Activated naive CD4-positive, alpha-beta T cell treated with anti-CD3 and anti-CD28 coated beads for 36 hours (primary cell): ENCODE measurements around the gene ATXN1. TPM values are rescaled to one million over a fixed set of nuclear protein-coding genes. Genes with fewer than 3 reads are reported as not detected.

Source experiments
- CTCF ChIA-PET: fragments of 350-600 bp; sonication (Branson Sonifier 250); formaldehyde crosslinking; loops from one replicate; lab custom pipeline; 2021; ENCODE audit warnings: antibody characterized with exemption; lab: Charles Lee
- DNase-seq: peaks from one replicate; pipeline ENCODE4 v3.0.0-alpha.2; 2020
- H3K27ac Mint-ChIP-seq: one replicate; pipeline ENCODE4 v1.8.0; 2021; ENCODE audit warnings: mild to moderate bottlenecking, mixed read lengths
- H3K27me3 Mint-ChIP-seq: one replicate; pipeline ENCODE4 v1.8.0; 2021; ENCODE audit warnings: low read depth, mixed read lengths
- H3K36me3 Mint-ChIP-seq: one replicate; pipeline ENCODE4 v1.8.0; 2021; ENCODE audit warnings: low read depth, mixed read lengths
- H3K4me1 Mint-ChIP-seq: one replicate; pipeline ENCODE4 v1.8.0; 2021; ENCODE audit warnings: low read depth, mixed read lengths
- H3K4me3 Mint-ChIP-seq: one replicate; pipeline ENCODE4 v1.8.0; 2021; ENCODE audit warnings: mild to moderate bottlenecking, moderate library complexity, mixed read lengths
- H3K9me3 Mint-ChIP-seq: one replicate; pipeline ENCODE4 v1.8.0; 2021; ENCODE audit warnings: mixed read lengths
- intact Hi-C: fragments of 100-400 bp; cut with micrococcal nuclease; formaldehyde crosslinking; loops from one replicate; pipeline ENCODE4 v1.15.1; 2023
- total RNA-seq, 2 experiments: library from RNA; stranded (reverse); gene quantifications; one replicate each; pipeline ENCODE4 v1.2.3, GENCODE V29; 2021

ATXN1 gene
- total RNA-seq, 2 experiments from 2014 or later, result 9.4 to 12.7 TPM

DNA sequence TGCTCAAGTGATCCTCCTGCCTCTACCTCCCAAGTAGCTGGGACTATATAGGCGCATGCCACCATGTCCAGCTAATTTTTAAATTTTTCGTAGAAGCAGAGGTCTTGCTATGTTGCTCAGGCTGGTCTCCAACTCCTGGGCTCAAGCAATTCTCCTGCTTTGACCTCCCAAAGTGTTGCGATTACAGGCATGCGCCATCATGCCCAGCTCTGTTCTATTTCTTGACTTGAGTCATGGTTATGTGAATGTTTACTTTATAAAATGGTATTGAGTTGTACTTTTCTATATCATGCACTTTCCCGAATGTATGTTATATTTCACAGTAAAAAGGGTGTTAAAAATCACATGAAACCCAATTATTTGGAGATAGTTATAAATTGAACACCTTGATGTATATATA lies 17.3 kb upstream of the ATXN1 start:
- intact Hi-C loops, result no loop called here
- H3K27ac Mint-ChIP-seq, result no peak overlapping the region
- no peaks in the 10 kb centered on the region for H3K9me3 Mint-ChIP-seq
- no peaks in the 10 kb centered on the region for H3K36me3 Mint-ChIP-seq
- H3K4me1 Mint-ChIP-seq, result no peaks in the 10 kb centered on the region
- peaks cover 4% of the 10 kb centered on the region for H3K27me3 Mint-ChIP-seq
- CTCF ChIA-PET, result interaction anchor here (0.6 kb wide), 1 partner anchor 10 kb away, joined by 3 read pairs; no protein-coding TSS in a partner anchor
- no peak for DNase-seq
- H3K4me3 Mint-ChIP-seq, result no peak overlapping the region

DNA sequence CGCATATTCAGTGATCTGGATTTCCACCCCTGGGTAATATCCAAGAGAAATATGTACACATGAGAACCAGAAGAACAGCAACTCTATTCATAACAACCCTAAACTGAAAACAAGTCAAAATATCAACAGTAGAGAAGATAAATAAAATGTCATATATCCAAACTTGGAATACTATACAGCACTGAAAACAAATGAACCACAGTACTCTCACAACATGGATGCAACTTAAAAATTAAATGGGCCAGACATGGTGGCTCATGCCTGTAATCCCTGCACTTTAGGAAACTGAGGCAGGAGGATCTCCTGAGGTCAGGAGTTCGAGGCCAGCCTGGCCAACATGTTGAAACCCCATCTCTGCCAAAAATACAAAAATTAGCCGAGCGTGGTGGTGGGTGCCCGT lies 16.5 kb upstream of the ATXN1 start:
- Mint-ChIP-seq H3K27ac (no peak overlapping the region), H3K4me3 (no peak overlapping the region), H3K36me3 (no peaks in the 10 kb centered on the region), H3K27me3 (peaks cover 4% of the 10 kb centered on the region), H3K9me3 (no peaks in the 10 kb centered on the region), H3K4me1 (no peaks in the 10 kb centered on the region)
- no peak for DNase-seq
- intact Hi-C loops, result no loop called here
- CTCF ChIA-PET, result no interaction called here

DNA sequence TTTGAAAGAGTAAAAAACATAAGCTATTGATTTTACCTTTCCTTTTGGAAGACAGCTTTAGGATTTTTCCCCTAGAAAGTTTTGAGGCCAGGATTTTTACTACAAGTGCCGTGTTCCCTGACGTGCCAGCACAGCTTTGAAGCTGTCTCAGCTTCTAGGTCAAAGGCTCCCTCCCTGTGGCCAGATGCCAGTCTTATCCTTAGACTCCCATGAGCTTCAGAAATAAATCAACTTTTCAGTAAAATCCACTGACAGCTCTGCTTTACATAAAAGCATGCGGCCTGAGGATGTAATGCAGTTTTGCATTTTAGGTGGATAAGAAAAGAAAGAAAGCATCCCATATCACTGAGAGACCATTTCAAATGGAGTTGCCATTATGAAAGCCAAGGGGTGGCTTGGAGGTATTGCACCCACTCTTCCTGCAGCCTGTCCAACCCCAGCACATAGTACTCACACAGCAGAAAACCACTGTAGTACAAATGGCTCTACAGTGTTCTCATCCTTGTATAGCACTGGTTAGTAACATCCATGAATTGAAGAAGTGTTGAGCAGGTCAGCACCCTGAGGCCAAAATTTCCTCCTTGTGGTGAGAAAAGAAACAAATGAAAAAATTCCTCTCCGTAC lies 15.2 kb upstream of the ATXN1 start:
- Mint-ChIP-seq H3K9me3 (no peaks in the 10 kb centered on the region), H3K4me1 (peaks cover 3% of the 10 kb centered on the region), H3K4me3 (no peak overlapping the region), H3K36me3 (no peaks in the 10 kb centered on the region), H3K27ac (no peak overlapping the region), H3K27me3 (peaks cover 4% of the 10 kb centered on the region)
- DNase-seq, result no peak
- CTCF ChIA-PET, result interaction anchor here (0.6 to 1.0 kb wide), 2 partner anchors 18 to 177 kb away, joined by 3 read pairs; no protein-coding TSS in a partner anchor
- intact Hi-C loops, result no loop called here

DNA sequence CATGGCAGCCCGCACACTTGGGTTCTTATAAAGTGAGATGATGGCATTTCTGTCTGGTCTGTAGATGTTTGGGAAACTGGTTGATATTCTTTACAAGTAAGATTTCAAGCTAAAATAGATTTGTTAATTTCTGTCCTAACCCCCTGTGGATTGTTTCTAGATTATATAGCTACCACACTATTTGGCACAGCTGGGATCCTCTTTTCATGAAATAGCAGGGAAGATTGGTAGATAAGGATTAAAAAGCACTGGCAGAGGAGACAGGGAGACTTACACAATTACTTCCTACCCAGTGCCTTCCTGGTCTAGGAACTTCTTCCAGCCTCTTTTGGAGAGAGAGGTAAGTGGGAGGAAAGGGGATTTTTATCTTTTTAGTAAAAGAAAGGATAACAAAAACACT lies 13.2 kb upstream of the ATXN1 start:
- DNase-seq, result no peak
- Mint-ChIP-seq H3K36me3 (no peaks in the 10 kb centered on the region), H3K4me3 (no peak overlapping the region), H3K27ac (no peak overlapping the region), H3K9me3 (no peaks in the 10 kb centered on the region), H3K27me3 (peaks cover 2% of the 10 kb centered on the region), H3K4me1 (peaks cover 22% of the 10 kb centered on the region)
- CTCF ChIA-PET, result interaction anchor here (0.8 to 1.1 kb wide), 4 partner anchors 192 to 436 kb away, joined by 3 read pairs; no protein-coding TSS in a partner anchor
- intact Hi-C loops, result no loop called here

DNA sequence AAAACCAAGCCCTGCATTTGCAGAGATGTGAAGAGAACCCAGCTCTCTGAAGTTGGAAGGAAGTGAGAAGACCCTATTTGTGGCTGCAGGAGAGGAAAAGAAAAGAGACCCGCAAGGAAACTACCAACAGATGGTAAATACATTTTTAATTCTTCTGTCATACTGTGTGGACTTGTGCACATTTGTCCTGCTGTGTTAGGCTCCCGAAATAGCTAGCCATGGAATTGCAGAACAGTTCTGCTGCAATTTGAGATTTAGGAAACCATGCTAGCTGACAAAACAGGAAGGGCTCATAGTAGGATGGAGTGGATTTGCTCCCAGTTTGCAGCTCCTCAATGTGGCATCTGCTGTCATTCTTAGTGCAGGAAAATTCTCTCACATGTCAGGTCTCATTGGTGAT lies 12.1 kb upstream of the ATXN1 start:
- Mint-ChIP-seq H3K4me3 (no peak overlapping the region), H3K4me1 (peaks cover 32% of the 10 kb centered on the region), H3K9me3 (no peaks in the 10 kb centered on the region), H3K27ac (no peak overlapping the region), H3K36me3 (no peaks in the 10 kb centered on the region), H3K27me3 (peaks cover 2% of the 10 kb centered on the region)
- intact Hi-C loops, result no loop called here
- CTCF ChIA-PET, result interaction anchor here (0.7 to 3.4 kb wide), 8 partner anchors 9 to 534 kb away, joined by 3 to 19 read pairs (median 4); no protein-coding TSS in a partner anchor
- no peak for DNase-seq

DNA sequence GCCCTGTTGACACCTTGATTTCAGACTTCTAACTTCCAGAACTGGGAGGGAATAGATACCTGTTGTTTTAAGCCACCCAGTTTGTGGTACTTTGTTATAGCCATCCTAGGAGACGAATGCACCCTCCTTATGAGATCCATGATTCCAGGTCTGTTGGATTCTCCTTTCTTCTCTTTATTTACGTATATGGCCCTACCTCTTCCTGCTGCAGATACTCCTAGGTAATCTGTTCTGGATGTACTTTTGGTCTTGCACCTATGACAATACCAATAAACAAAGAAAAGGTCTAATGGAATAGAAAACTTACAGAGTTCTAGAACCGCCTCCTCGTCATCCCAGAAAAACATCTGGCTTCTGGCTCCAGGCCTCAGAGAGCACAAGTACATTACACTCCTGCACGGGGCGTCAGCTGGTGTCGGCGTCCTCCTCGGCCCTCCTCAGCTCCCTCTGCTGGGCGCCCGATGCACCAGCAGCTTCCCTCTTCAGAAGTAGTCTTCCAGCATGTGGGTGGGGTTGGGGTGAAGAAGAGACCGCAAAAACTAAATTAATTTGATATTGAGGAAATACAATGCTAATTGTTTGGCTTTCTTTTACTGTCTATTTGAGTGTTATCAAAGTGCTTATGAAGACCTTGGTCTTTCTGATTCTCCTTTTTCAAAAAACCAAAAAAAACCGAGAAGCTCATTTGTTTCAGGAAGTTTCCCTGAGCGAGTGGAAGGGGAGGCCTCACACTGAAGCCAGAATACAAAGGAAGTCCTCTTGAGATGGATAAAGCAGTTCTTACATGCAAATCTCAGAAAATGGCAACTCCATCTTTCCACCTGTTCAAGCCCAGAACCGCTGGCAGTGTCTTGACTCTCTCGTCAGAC lies 9.7 kb upstream of the ATXN1 start:
- peak; percentile 82 for DNase-seq
- peaks cover 46% of the 10 kb centered on the region for H3K4me1 Mint-ChIP-seq
- H3K9me3 Mint-ChIP-seq, result no peaks in the 10 kb centered on the region
- H3K27me3 Mint-ChIP-seq, result no peaks in the 10 kb centered on the region
- no peaks in the 10 kb centered on the region for H3K36me3 Mint-ChIP-seq
- H3K27ac Mint-ChIP-seq, result no peak overlapping the region
- H3K4me3 Mint-ChIP-seq, result no peak overlapping the region
- intact Hi-C loops, result loop anchor here (1.0 kb wide), 1 partner anchor 439 kb away; no protein-coding TSS in a partner anchor
- CTCF ChIA-PET, result interaction anchor here (0.6 to 3.4 kb wide), 25 partner anchors 8 to 803 kb away, joined by 3 to 19 read pairs (median 4); no protein-coding TSS in a partner anchor

DNA sequence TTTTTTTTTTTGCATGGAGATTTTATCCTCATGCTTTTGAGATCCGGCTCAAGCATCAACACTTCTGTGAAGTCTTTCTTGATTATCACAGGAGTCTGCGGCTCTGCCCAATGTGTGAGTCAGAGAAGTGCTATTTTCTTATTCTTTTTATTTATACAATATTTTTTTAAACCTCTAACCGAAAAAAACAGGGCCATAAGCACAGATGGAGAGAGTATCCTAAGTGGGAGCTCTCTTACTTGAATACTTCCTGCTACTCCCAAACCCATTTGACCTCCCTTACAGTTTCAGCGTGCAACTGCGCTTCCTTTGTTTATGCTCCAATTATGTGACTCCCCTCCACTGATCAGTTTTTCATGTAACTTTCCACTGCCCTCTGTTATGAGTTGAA lies 8.7 kb upstream of the ATXN1 start:
- H3K27me3 Mint-ChIP-seq, result no peaks in the 10 kb centered on the region
- no peak for DNase-seq
- intact Hi-C loops, result loop anchor here (1.0 to 10.0 kb wide), 5 partner anchors 9 to 1385 kb away; partner anchors contain the start of genes ATXN1, KDM1B and TPMT
- H3K27ac Mint-ChIP-seq, result no peak overlapping the region
- H3K4me1 Mint-ChIP-seq, result peaks cover 53% of the 10 kb centered on the region
- no peaks in the 10 kb centered on the region for H3K36me3 Mint-ChIP-seq
- no peaks in the 10 kb centered on the region for H3K9me3 Mint-ChIP-seq
- CTCF ChIA-PET, result interaction anchor here (0.7 to 2.9 kb wide), 6 partner anchors 11 to 446 kb away, joined by 3 to 12 read pairs (median 4); no protein-coding TSS in a partner anchor
- no peak overlapping the region for H3K4me3 Mint-ChIP-seq

DNA sequence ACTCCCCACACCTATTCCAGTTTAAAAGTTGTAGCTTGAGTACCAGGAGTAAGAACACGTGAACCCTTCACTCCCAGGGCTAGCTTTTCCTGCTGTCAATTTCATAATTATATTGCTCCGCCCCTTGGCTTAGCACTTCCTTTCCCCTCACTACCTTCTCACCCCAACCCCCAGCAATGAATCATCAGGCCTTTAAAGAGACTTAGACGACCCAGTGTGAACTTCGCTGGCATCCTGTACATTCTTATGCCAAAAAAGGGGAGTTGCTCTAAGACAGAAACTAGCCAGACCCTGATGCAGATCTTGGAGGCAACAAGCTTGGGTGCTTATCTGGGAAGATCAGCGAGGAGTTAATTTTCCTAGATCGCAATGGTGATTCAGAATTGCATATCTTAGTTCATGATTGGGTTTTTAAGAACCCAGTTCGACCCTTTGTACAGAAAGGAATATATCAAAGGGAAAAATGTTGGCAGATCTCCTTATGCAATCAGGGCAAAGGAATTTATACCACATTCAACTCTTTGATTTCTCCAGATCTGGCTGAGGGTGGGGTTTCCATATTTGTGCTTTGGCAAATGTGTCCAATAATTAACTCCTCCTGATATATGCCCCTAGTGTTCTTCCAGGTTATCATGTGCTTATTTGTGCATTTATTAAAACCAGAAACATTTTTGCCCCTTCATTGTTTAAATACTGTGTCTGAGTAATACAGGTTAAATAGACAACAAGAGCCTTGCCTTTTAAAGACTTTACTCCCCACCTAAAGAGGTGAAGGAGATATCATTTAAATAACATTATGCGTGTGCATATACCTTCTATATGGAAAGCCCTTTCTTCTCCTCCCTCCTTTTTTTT lies 8.1 kb upstream of the ATXN1 start:
- H3K27ac Mint-ChIP-seq, result no peak overlapping the region
- peak; percentile 81 for DNase-seq
- H3K36me3 Mint-ChIP-seq, result no peaks in the 10 kb centered on the region
- H3K4me1 Mint-ChIP-seq, result peaks cover 58% of the 10 kb centered on the region
- no peaks in the 10 kb centered on the region for H3K27me3 Mint-ChIP-seq
- no peak overlapping the region for H3K4me3 Mint-ChIP-seq
- CTCF ChIA-PET, result interaction anchor here (0.7 to 2.2 kb wide), 7 partner anchors 10 to 258 kb away, joined by 3 to 7 read pairs (median 4); no protein-coding TSS in a partner anchor
- intact Hi-C loops, result loop anchor here (1.0 to 10.0 kb wide), 5 partner anchors 8 to 1385 kb away; partner anchors contain the start of genes ATXN1, KDM1B and TPMT
- no peaks in the 10 kb centered on the region for H3K9me3 Mint-ChIP-seq

DNA sequence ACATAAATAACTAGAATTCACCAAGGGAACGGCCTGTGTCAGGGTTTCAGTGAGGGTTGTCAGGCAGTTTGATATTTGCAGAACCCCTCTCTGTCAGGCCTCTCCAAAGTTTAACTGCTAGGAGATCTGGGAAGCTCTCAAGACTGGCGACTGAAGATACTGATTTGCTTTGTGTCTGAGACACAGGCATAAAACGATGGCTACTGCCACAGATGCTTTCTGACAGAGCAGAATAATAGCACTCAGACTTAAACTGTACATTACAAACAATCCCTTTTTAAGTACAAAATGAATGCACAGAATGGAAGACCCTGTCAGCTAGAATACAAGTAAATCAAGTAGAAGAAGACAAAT lies 7.2 kb upstream of the ATXN1 start:
- Mint-ChIP-seq H3K9me3 (no peaks in the 10 kb centered on the region), H3K36me3 (no peaks in the 10 kb centered on the region), H3K4me1 (peaks cover 64% of the 10 kb centered on the region), H3K27ac (no peak overlapping the region), H3K4me3 (no peak overlapping the region), H3K27me3 (no peaks in the 10 kb centered on the region)
- intact Hi-C loops, result loop anchor here (5.0 to 10.0 kb wide), 3 partner anchors 69 to 1386 kb away; partner anchors contain the start of genes KDM1B and TPMT
- CTCF ChIA-PET, result interaction anchor here (0.6 to 2.0 kb wide), 7 partner anchors 10 to 359 kb away, joined by 3 to 7 read pairs (median 3); no protein-coding TSS in a partner anchor
- DNase-seq, result no peak

DNA sequence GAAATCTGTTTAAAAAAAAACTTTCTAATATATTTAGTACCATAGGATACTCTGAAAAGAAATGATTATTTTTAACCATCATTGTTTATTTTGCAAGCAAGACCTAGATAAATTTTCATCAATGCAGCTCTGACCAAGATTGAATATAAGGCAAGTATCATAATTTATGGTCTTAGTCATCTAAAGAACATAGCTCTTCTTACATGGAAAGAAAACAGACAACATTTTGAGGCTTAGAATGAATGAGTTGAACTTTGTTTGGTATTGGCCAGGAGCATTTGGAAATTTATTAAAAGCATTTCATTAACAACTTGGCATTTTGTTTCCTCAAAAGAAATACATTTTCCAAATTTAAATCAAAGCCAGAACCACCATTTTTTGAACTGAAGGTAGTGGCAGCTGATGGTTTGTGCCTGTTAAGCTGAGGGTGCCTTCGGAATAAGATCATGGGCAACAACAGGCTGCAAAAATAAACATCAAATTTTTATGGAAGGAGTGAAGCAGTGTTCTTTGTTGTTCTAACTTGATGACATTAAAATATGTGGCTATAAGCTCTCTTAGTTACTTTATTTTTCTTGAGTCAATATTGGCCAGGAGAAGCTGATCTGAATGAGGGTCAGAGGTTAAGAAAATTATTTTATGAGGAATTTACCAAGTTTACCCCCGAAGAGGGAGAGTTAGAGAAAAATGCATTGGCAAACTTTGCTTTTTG lies 6.7 kb upstream of the ATXN1 start:
- CTCF ChIA-PET, result interaction anchor here (0.6 to 2.0 kb wide), 9 partner anchors 9 to 436 kb away, joined by 3 to 7 read pairs (median 3); no protein-coding TSS in a partner anchor
- H3K4me1 Mint-ChIP-seq, result peaks cover 66% of the 10 kb centered on the region
- no peak overlapping the region for H3K27ac Mint-ChIP-seq

More for the DNA sequence above, 6.7 kb upstream of the ATXN1 start:
- Mint-ChIP-seq H3K4me3 (no peak overlapping the region), H3K27me3 (no peaks in the 10 kb centered on the region), H3K9me3 (no peaks in the 10 kb centered on the region), H3K36me3 (no peaks in the 10 kb centered on the region)
- intact Hi-C loops, result loop anchor here (5.0 to 10.0 kb wide), 3 partner anchors 69 to 1387 kb away; partner anchors contain the start of genes KDM1B and TPMT
- no peak for DNase-seq
